K562 (cell line): ENCODE results near the gene ANKRD13D. TPM values are rescaled to one million over a fixed set of nuclear protein-coding genes. Genes with fewer than 3 reads are reported as not detected.

ENCODE experiments used
- FOXA3 ChIP-seq, 2 experiments: fragments of 450-650 bp in 1 of 2; sonication (generic) in 1 of 2; formaldehyde crosslinking; IDR thresholded peaks in 1 of 2; conservative IDR thresholded peaks in 1 of 2; 2 replicates each; pipeline versions ENCODE4 v1.4.0 to v1.8.0; 2020 to 2022; ENCODE audit warnings: mild to moderate bottlenecking in 2 of 2, missing genetic modification reagents in 1 of 2
- GABPB1 ChIP-seq: sonication (generic); formaldehyde crosslinking; IDR thresholded peaks from 2 replicates; pipeline ENCODE4 v1.8.0; 2022; ENCODE audit warnings: mild to moderate bottlenecking, missing genetic modification reagents
- IRF2 ChIP-seq: sonication (generic); formaldehyde crosslinking; IDR thresholded peaks from 2 replicates; pipeline ENCODE4 v1.8.1; 2022; ENCODE audit warnings: mild to moderate bottlenecking, missing genetic modification reagents
- JUN ChIP-seq, 2 experiments: sonication (generic) in 1 of 2; formaldehyde crosslinking in 1 of 2; IDR thresholded peaks; 2 replicates each; pipeline versions ENCODE4 v1.6.1 to v1.8.0; 2012 to 2022; ENCODE audit warnings: borderline replicate concordance in 2 of 2, mild to moderate bottlenecking in 2 of 2, improper control_type of control experiment in 1 of 2, low read depth in 1 of 2, low read length in 1 of 2, missing genetic modification reagents in 1 of 2
- JUND ChIP-seq, 2 experiments: IDR thresholded peaks; 2 replicates in 1 of 2; 3 replicates in 1 of 2; pipeline ENCODE4 v1.6.1; 2011; ENCODE audit warnings: borderline replicate concordance in 2 of 2, low read depth in 2 of 2, low read length in 2 of 2, improper control_type of control experiment in 1 of 2, missing biosample characterization in 1 of 2, missing genetic modification characterization in 1 of 2, missing genetic modification reagents in 1 of 2
- SOX6 ChIP-seq: fragments of 450-650 bp; IDR thresholded peaks from 2 replicates; pipeline ENCODE4 v1.6.1; 2014; ENCODE audit warnings: mild to moderate bottlenecking
- ZBTB7A ChIP-seq: IDR thresholded peaks from 2 replicates; pipeline ENCODE4 v1.6.1; 2011; ENCODE audit warnings: low read depth, mild to moderate bottlenecking, low read length, moderate library complexity, borderline replicate concordance; ENCODE audit not compliant: control insufficient read depth
- ZBTB8A ChIP-seq: fragments of 450-650 bp; IDR thresholded peaks from 2 replicates; pipeline ENCODE4 v1.6.1; 2018; ENCODE audit warnings: mild to moderate bottlenecking, moderate library complexity; ENCODE audit not compliant: partially characterized antibody
- ZNF644 ChIP-seq: fragments of 200-800 bp; sonication (Bioruptor generic); IDR thresholded peaks from 2 replicates; pipeline ENCODE4 v1.6.1; 2016; ENCODE audit warnings: low read depth, missing genetic modification characterization, missing compliant biosample characterization
- ZNF830 ChIP-seq: fragments of 250-450 bp; sonication (Bioruptor Pico); IDR thresholded peaks from 2 replicates; pipeline ENCODE4 v1.5.0; 2021; ENCODE audit warnings: mild to moderate bottlenecking
- polyA plus RNA-seq, 8 experiments: library from polyadenylated mRNA; depleted of rRNA in 4 of 8; stranded (reverse) in 5 of 8; unstranded in 3 of 8; fragments of >200 nt; fragmentation: Nextera tagmentation in 2 of 8; fragmentation: Illumina TruSeq in 1 of 8; extraction: Ambion mirVana in 2 of 8; extraction: Trizol in 1 of 8; gene quantifications; 2 replicates each; pipeline versions ENCODE4 v1.2.1 to v1.2.3, GENCODE V29; 2011 to 2014; ENCODE audit warnings: inconsistent platforms in 1 of 8, missing spikeins in 1 of 8
- total RNA-seq, 7 experiments: library from RNA; depleted of rRNA in 6 of 7; stranded (reverse); fragments of >200 nt in 6 of 7; fragmentation: Illumina TruSeq in 2 of 7; extraction: Trizol in 2 of 7; gene quantifications; 2 replicates each; pipeline versions ENCODE4 v1.2.1 to v1.2.3, GENCODE V29; 2011 to 2021; ENCODE audit warnings: low replicate concordance in 1 of 7
- TF ChIP-seq, protein P1 (sequence below): fragments of 250-450 bp; sonication (Bioruptor Pico); IDR thresholded peaks from 2 replicates; pipeline ENCODE4 v1.5.0; 2020; ENCODE audit warnings: mild to moderate bottlenecking, borderline replicate concordance
- TF ChIP-seq, protein P2 (sequence below): fragments of 450-650 bp; IDR thresholded peaks from 2 replicates; pipeline ENCODE4 v1.6.1; 2018; ENCODE audit not compliant: partially characterized antibody
- TF ChIP-seq, protein P3 (sequence below): sonication (generic); formaldehyde crosslinking; IDR thresholded peaks from 2 replicates; pipeline ENCODE4 v1.9.0; 2022; ENCODE audit warnings: mild to moderate bottlenecking, missing genetic modification reagents
- TF ChIP-seq, protein P4 (sequence below): fragments of 450-650 bp; IDR thresholded peaks from 2 replicates; pipeline ENCODE4 v1.6.1; 2014; ENCODE audit warnings: low read depth, mild to moderate bottlenecking, moderate library complexity, borderline replicate concordance
- TF ChIP-seq, protein P5 (sequence below): fragments of 250-450 bp; sonication (Bioruptor Pico); IDR thresholded peaks from 2 replicates; pipeline ENCODE4 v1.4.0; 2020

The ANKRD13D gene
- total and polyA plus RNA-seq, 9 of the 15 experiments (the other 6 are each of a cell fraction or from before 2014, with no cell fraction given), result 0.94 to 40.9 (median 22.4) TPM

DNA sequence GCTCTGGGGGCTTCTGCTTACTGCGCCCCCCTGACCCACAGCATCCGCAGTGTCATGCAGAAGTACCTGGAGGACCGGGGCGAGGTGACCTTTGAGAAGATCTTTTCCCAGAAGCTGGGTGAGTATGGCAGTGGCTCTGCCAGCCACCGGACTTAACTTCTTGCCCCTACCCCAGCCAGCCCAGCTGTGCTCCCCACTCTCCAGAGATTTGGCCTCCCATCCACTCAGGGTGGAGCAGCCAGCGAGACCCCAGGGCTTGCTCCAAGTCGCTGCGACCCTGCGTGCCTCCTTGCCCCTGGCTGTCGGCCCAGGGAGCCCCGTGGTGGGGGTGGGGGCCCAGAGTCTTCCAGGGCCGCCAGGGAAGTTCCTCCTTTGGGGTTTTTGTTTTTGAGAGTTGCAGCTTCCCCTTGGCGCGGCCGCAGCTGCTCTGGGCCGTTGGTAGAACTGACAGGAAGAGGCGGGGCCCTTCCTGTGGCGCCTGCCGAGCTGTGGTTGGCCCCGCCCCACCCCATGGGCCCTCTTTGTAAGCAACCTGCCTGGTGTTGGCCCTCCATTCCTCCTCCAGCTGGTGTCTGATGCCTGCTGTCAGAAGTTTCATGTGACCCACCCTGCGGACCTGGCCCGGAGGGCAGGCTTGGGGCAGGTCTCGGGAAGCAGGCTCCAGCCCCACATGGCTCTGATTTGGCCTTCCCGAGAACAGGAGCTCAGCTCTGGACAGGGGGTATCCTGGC is 11.7 kb upstream of the ANKRD13D start (continued):
- TF ChIP-seq, protein P1, sequence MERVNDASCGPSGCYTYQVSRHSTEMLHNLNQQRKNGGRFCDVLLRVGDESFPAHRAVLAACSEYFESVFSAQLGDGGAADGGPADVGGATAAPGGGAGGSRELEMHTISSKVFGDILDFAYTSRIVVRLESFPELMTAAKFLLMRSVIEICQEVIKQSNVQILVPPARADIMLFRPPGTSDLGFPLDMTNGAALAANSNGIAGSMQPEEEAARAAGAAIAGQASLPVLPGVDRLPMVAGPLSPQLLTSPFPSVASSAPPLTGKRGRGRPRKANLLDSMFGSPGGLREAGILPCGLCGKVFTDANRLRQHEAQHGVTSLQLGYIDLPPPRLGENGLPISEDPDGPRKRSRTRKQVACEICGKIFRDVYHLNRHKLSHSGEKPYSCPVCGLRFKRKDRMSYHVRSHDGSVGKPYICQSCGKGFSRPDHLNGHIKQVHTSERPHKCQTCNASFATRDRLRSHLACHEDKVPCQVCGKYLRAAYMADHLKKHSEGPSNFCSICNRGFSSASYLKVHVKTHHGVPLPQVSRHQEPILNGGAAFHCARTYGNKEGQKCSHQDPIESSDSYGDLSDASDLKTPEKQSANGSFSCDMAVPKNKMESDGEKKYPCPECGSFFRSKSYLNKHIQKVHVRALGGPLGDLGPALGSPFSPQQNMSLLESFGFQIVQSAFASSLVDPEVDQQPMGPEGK (CRISPR knock-in tag), result peak; percentile 46; the same call in 1 of the 2 replicates
- TF ChIP-seq, protein P2, sequence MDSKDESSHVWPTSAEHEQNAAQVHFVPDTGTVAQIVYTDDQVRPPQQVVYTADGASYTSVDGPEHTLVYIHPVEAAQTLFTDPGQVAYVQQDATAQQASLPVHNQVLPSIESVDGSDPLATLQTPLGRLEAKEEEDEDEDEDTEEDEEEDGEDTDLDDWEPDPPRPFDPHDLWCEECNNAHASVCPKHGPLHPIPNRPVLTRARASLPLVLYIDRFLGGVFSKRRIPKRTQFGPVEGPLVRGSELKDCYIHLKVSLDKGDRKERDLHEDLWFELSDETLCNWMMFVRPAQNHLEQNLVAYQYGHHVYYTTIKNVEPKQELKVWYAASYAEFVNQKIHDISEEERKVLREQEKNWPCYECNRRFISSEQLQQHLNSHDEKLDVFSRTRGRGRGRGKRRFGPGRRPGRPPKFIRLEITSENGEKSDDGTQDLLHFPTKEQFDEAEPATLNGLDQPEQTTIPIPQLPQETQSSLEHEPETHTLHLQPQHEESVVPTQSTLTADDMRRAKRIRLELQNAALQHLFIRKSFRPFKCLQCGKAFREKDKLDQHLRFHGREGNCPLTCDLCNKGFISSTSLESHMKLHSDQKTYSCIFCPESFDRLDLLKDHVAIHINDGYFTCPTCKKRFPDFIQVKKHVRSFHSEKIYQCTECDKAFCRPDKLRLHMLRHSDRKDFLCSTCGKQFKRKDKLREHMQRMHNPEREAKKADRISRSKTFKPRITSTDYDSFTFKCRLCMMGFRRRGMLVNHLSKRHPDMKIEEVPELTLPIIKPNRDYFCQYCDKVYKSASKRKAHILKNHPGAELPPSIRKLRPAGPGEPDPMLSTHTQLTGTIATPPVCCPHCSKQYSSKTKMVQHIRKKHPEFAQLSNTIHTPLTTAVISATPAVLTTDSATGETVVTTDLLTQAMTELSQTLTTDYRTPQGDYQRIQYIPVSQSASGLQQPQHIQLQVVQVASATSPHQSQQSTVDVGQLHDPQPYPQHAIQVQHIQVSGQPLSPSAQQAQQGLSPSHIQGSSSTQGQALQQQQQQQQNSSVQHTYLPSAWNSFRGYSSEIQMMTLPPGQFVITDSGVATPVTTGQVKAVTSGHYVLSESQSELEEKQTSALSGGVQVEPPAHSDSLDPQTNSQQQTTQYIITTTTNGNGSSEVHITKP, result peak; percentile 72
- TF ChIP-seq, protein P3, sequence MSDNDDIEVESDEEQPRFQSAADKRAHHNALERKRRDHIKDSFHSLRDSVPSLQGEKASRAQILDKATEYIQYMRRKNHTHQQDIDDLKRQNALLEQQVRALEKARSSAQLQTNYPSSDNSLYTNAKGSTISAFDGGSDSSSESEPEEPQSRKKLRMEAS, result peak; percentile 68; the same call in 1 of the 2 replicates
- no peak for TF ChIP-seq ZBTB8A
- peak in 1 of 2 experiments; percentile 60; a peak in 1 of 4 replicates for TF ChIP-seq FOXA3 (CRISPR knock-in tag; conservative IDR thresholded peaks at IDR 0.05 in 1 of 2, IDR thresholded peaks at IDR 0.05 in 1 of 2)
- TF ChIP-seq, protein P4, sequence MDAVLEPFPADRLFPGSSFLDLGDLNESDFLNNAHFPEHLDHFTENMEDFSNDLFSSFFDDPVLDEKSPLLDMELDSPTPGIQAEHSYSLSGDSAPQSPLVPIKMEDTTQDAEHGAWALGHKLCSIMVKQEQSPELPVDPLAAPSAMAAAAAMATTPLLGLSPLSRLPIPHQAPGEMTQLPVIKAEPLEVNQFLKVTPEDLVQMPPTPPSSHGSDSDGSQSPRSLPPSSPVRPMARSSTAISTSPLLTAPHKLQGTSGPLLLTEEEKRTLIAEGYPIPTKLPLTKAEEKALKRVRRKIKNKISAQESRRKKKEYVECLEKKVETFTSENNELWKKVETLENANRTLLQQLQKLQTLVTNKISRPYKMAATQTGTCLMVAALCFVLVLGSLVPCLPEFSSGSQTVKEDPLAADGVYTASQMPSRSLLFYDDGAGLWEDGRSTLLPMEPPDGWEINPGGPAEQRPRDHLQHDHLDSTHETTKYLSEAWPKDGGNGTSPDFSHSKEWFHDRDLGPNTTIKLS, result peak; percentile 25; the same call in 1 of the 2 replicates
- TF ChIP-seq GABPB1 (CRISPR knock-in tag), result peak; percentile 72
- TF ChIP-seq IRF2 (CRISPR knock-in tag), result no peak
- TF ChIP-seq, protein P5, sequence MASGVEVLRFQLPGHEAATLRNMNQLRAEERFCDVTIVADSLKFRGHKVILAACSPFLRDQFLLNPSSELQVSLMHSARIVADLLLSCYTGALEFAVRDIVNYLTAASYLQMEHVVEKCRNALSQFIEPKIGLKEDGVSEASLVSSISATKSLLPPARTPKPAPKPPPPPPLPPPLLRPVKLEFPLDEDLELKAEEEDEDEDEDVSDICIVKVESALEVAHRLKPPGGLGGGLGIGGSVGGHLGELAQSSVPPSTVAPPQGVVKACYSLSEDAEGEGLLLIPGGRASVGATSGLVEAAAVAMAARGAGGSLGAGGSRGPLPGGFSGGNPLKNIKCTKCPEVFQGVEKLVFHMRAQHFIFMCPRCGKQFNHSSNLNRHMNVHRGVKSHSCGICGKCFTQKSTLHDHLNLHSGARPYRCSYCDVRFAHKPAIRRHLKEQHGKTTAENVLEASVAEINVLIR (CRISPR knock-in tag), result peak; percentile 55
- TF ChIP-seq JUND (IDR thresholded peaks at IDR 0.05; ENCODE audit: borderline replicate concordance, low read depth, low read length), result peak; percentile 32; the same call in 1 of the 2 replicates
- TF ChIP-seq JUND (tag; IDR thresholded peaks at IDR 0.05; ENCODE audit: borderline replicate concordance, low read depth, low read length), result no peak; the same call in 2 of the 3 replicates
- peak; percentile 78; the same call in 1 of the 2 replicates for TF ChIP-seq ZNF830 (CRISPR knock-in tag)
- TF ChIP-seq ZNF644 (tag), result peak; percentile 85; the same call in 1 of the 2 replicates
- TF ChIP-seq ZBTB7A, result peak; percentile 67; the same call in 1 of the 2 replicates
- 0 out of 2 replicates have a peak, but pooled peaks have one; percentile 18 for TF ChIP-seq SOX6
- 0 out of 2 replicates have a peak, but pooled peaks have one; percentile 17 for TF ChIP-seq JUN (IDR thresholded peaks at IDR 0.05; ENCODE audit: borderline replicate concordance, low read depth, low read length)
- no peak; the same call in 1 of the 2 replicates for TF ChIP-seq JUN (CRISPR knock-in tag; IDR thresholded peaks at IDR 0.05; ENCODE audit: borderline replicate concordance)
